KMS-11 (cell line): ENCODE data around the gene TMPRSS5.

ENCODE experiments used
- H2AFZ ChIP-seq: fragments of 200-600 bp; sonication (generic); 2 replicates; pipeline ENCODE4 v1.6.1; 2016; ENCODE audit warnings: antibody characterized with exemption, mixed run types, low read depth
- H3K27ac ChIP-seq: fragments of 200-600 bp; sonication (generic); 2 replicates; pipeline ENCODE4 v1.6.1; 2016; ENCODE audit warnings: mild to moderate bottlenecking, mixed run types
- H3K27me3 ChIP-seq: fragments of 200-600 bp; sonication (generic); 2 replicates; pipeline ENCODE4 v1.6.1; 2017; ENCODE audit warnings: mild to moderate bottlenecking, low read depth, mixed run types, moderate library complexity; ENCODE audit not compliant: insufficient read depth
- H3K36me3 ChIP-seq: fragments of 200-600 bp; sonication (generic); 2 replicates; pipeline ENCODE4 v1.6.1; 2017; ENCODE audit warnings: mild to moderate bottlenecking, mixed run types; ENCODE audit not compliant: insufficient read depth
- H3K4me1 ChIP-seq: fragments of 200-600 bp; sonication (generic); 2 replicates; pipeline ENCODE4 v1.6.1; 2016; ENCODE audit warnings: mild to moderate bottlenecking, low read depth, mixed run types; ENCODE audit not compliant: poor library complexity, severe bottlenecking
- H3K4me2 ChIP-seq: fragments of 200-600 bp; sonication (generic); 2 replicates; pipeline ENCODE4 v1.7.0; 2016; ENCODE audit warnings: mild to moderate bottlenecking, mixed run types
- H3K4me3 ChIP-seq: fragments of 200-600 bp; sonication (generic); IDR thresholded peaks from 2 replicates; pipeline ENCODE4 v1.6.1; 2017; ENCODE audit warnings: low read depth, low read length, mixed read lengths; ENCODE audit not compliant: insufficient read depth
- H3K79me2 ChIP-seq: fragments of 200-600 bp; sonication (generic); 2 replicates; pipeline ENCODE4 v1.6.1; 2016; ENCODE audit warnings: low read depth, mixed run types; ENCODE audit not compliant: insufficient read depth
- H3K9ac ChIP-seq: fragments of 200-600 bp; sonication (generic); 2 replicates; pipeline ENCODE4 v1.6.1; 2016; ENCODE audit warnings: mild to moderate bottlenecking, mixed run types
- H4K20me1 ChIP-seq: fragments of 200-600 bp; sonication (generic); 2 replicates; pipeline ENCODE4 v1.6.1; 2016; ENCODE audit warnings: mild to moderate bottlenecking, mixed run types; ENCODE audit not compliant: insufficient read depth
- CTCF ChIP-seq: fragments of 200-600 bp; sonication (generic); conservative IDR thresholded peaks from 2 replicates; pipeline ENCODE4 v1.6.1; 2017; ENCODE audit warnings: low read depth, mild to moderate bottlenecking, antibody characterized with exemption, low read length, moderate library complexity, mixed read lengths

Gene TMPRSS5

GRCh38 chr11:113697111-113697510 lies 9.0 kb downstream of the TMPRSS5 start:
- TF ChIP-seq CTCF = no peak
- H3K4me3 ChIP-seq = no peak overlapping the region

GRCh38 chr11:113695207-113695606 lies 10.9 kb downstream of the TMPRSS5 start:
- Histone ChIP-seq H3K4me2 (no peak overlapping the region), H3K27ac (no peak overlapping the region), H3K4me1 (no peaks in the 10 kb centered on the region), H3K27me3 (no peaks in the 10 kb centered on the region), H3K79me2 (no peaks in the 10 kb centered on the region), H3K9ac (no peak overlapping the region), H2AFZ (no peak overlapping the region), H4K20me1 (no peaks in the 10 kb centered on the region), H3K4me3 (no peak overlapping the region), H3K36me3 (no peaks in the 10 kb centered on the region)
- TF ChIP-seq CTCF = no peak

More at GRCh38 chr11:113697111-113697510, 9.0 kb downstream of the TMPRSS5 start:
- Histone ChIP-seq H3K4me1 (no peaks in the 10 kb centered on the region), H4K20me1 (no peaks in the 10 kb centered on the region), H3K4me2 (no peak overlapping the region), H3K27ac (no peak overlapping the region), H3K36me3 (no peaks in the 10 kb centered on the region), H3K79me2 (no peaks in the 10 kb centered on the region), H2AFZ (no peak overlapping the region), H3K9ac (no peak overlapping the region), H3K27me3 (no peaks in the 10 kb centered on the region)

- no peak for TF ChIP-seq CTCF
- H3K4me2 ChIP-seq = no peak overlapping the region
- no peak overlapping the region for H2AFZ ChIP-seq
- H3K4me1 ChIP-seq = no peaks in the 10 kb centered on the region
- no peak overlapping the region for H3K4me3 ChIP-seq
- H4K20me1 ChIP-seq = no peaks in the 10 kb centered on the region
- H3K9ac ChIP-seq = no peak overlapping the region
- H3K79me2 ChIP-seq = no peaks in the 10 kb centered on the region
- H3K36me3 ChIP-seq = no peaks in the 10 kb centered on the region
- H3K27me3 ChIP-seq = no peaks in the 10 kb centered on the region
- H3K27ac ChIP-seq = no peak overlapping the region
Measured at GRCh38 chr11:113694390-113694789, 11.7 kb downstream of the TMPRSS5 start.

- Histone ChIP-seq H3K9ac (no peak overlapping the region), H3K79me2 (no peaks in the 10 kb centered on the region), H3K4me1 (no peaks in the 10 kb centered on the region), H3K36me3 (no peaks in the 10 kb centered on the region), H4K20me1 (no peaks in the 10 kb centered on the region), H3K4me3 (no peak overlapping the region), H2AFZ (no peak overlapping the region), H3K27ac (no peak overlapping the region), H3K27me3 (no peaks in the 10 kb centered on the region), H3K4me2 (no peak overlapping the region)
- no peak for TF ChIP-seq CTCF
Measured at GRCh38 chr11:113693030-113693429, 13.1 kb downstream of the TMPRSS5 start.
